BJ (cell line): ENCODE data around the gene LRG1. TPM values are rescaled to one million over a fixed set of nuclear protein-coding genes. Genes with fewer than 3 reads are reported as not detected.

Experiments used
- CTCF ChIA-PET: fragments of 350-600 bp; formaldehyde crosslinking; extraction: SDS; loops from one replicate; lab custom pipeline; 2021; ENCODE audit warnings: antibody characterized with exemption, inconsistent platforms; lab: Yijun Ruan, JAX
- POLR2A ChIA-PET: fragments of 300-600 bp; sonication (Branson Sonifier 250); formaldehyde crosslinking; extraction: SDS; loops from one replicate; lab custom pipeline; 2021; ENCODE audit warnings: antibody characterized with exemption; lab: Charles Lee
- DNase-seq: peaks from one replicate; pipeline ENCODE4 v3.0.0-alpha.2; 2011; ENCODE audit warnings: low read depth
- H3K27me3 ChIP-seq: 2 replicates; pipeline ENCODE4 v1.6.0; 2011; ENCODE audit warnings: low read length; ENCODE audit not compliant: control insufficient read depth, insufficient read depth
- H3K36me3 ChIP-seq: 2 replicates; pipeline ENCODE4 v1.5.1; 2011; ENCODE audit warnings: low read length; ENCODE audit not compliant: control insufficient read depth, insufficient read depth
- H3K4me3 ChIP-seq: 2 replicates; pipeline ENCODE4 v1.5.1; 2011; ENCODE audit warnings: low read depth, mild to moderate bottlenecking, control low read depth, low read length
- CTCF ChIP-seq: IDR thresholded peaks from 2 replicates; pipeline ENCODE4 v1.5.1; 2011; ENCODE audit warnings: low read depth, mild to moderate bottlenecking, control low read depth, inconsistent platforms, low read length, moderate library complexity; ENCODE audit not compliant: insufficient read depth
- polyA plus RNA-seq: library from polyadenylated mRNA; depleted of rRNA; stranded (reverse); fragments of >200 nt; gene quantifications from 2 replicates; pipeline ENCODE4 v1.2.3, GENCODE V29; 2011

LRG1 gene
- polyA plus RNA-seq, 1 experiment, result 0.02 TPM

- no peak for TF ChIP-seq CTCF
- H3K36me3 ChIP-seq, result peaks cover 31% of the 10 kb centered on the region
- no peak for DNase-seq
- no peaks in the 10 kb centered on the region for H3K27me3 ChIP-seq
- ChIA-PET CTCF (no interaction called here), POLR2A (no interaction called here)
- no peak overlapping the region for H3K4me3 ChIP-seq
Measured at GRCh38 chr19:4495471-4495870, 44.4 kb downstream of the LRG1 start.

- POLR2A ChIA-PET, result no interaction called here
- no peak for DNase-seq
- CTCF ChIA-PET, result interaction anchor here (0.7 to 1.1 kb wide), 2 partner anchors 29 to 449 kb away, joined by 3 read pairs; no protein-coding TSS in a partner anchor
- peaks cover 35% of the 10 kb centered on the region for H3K36me3 ChIP-seq
- H3K4me3 ChIP-seq, result no peak overlapping the region
- H3K27me3 ChIP-seq, result no peaks in the 10 kb centered on the region
- TF ChIP-seq CTCF, result no peak
Measured at GRCh38 chr19:4494691-4495064, 45.2 kb downstream of the LRG1 start.

GRCh38 chr19:4493929-4494690, 45.7 kb downstream of the LRG1 start:
- CTCF ChIA-PET, result interaction anchor here (1.1 kb wide), 1 partner anchor 29 kb away, joined by 3 read pairs; no protein-coding TSS in a partner anchor
- Histone ChIP-seq H3K4me3 (no peak overlapping the region), H3K27me3 (no peaks in the 10 kb centered on the region), H3K36me3 (peaks cover 35% of the 10 kb centered on the region)
- DNase-seq, result no peak
- no peak for TF ChIP-seq CTCF
- POLR2A ChIA-PET, result no interaction called here

- no peak for TF ChIP-seq CTCF
- DNase-seq, result no peak
- H3K27me3 ChIP-seq, result no peaks in the 10 kb centered on the region
- H3K36me3 ChIP-seq, result peaks cover 34% of the 10 kb centered on the region
- H3K4me3 ChIP-seq, result no peak overlapping the region
- POLR2A ChIA-PET, result no interaction called here
- CTCF ChIA-PET, result interaction anchor here (1.1 kb wide), 1 partner anchor 30 kb away, joined by 3 read pairs; no protein-coding TSS in a partner anchor
Measured at GRCh38 chr19:4493104-4493928, 46.5 kb downstream of the LRG1 start.

- POLR2A ChIA-PET, result no interaction called here
- DNase-seq, result no peak
- no peak overlapping the region for H3K4me3 ChIP-seq
- CTCF ChIA-PET, result no interaction called here
- H3K27me3 ChIP-seq, result no peaks in the 10 kb centered on the region
- H3K36me3 ChIP-seq, result peaks cover 28% of the 10 kb centered on the region
- TF ChIP-seq CTCF, result no peak
Measured at GRCh38 chr19:4492337-4493103, 47.3 kb downstream of the LRG1 start.
